GM12874 (cell line): ENCODE data around the gene AGMAT.

Experiments
- TF ChIP-seq, protein P1 (sequence below): IDR thresholded peaks from 2 replicates; pipeline ENCODE4 v1.5.1; 2011; ENCODE audit warnings: low read depth, mild to moderate bottlenecking, control low read depth, low read length, moderate library complexity; ENCODE audit not compliant: insufficient read depth

AGMAT gene

GRCh38 chr1:15568387-15569073 is 16.3 kb downstream of the AGMAT start:
- TF ChIP-seq, protein P1, sequence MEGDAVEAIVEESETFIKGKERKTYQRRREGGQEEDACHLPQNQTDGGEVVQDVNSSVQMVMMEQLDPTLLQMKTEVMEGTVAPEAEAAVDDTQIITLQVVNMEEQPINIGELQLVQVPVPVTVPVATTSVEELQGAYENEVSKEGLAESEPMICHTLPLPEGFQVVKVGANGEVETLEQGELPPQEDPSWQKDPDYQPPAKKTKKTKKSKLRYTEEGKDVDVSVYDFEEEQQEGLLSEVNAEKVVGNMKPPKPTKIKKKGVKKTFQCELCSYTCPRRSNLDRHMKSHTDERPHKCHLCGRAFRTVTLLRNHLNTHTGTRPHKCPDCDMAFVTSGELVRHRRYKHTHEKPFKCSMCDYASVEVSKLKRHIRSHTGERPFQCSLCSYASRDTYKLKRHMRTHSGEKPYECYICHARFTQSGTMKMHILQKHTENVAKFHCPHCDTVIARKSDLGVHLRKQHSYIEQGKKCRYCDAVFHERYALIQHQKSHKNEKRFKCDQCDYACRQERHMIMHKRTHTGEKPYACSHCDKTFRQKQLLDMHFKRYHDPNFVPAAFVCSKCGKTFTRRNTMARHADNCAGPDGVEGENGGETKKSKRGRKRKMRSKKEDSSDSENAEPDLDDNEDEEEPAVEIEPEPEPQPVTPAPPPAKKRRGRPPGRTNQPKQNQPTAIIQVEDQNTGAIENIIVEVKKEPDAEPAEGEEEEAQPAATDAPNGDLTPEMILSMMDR: no peak

GRCh38 chr1:15559189-15559810 is 25.6 kb downstream of the AGMAT start:
- TF ChIP-seq, protein P1: no peak

GRCh38 chr1:15558516-15558915 is 26.3 kb downstream of the AGMAT start:
- TF ChIP-seq, protein P1: no peak

- TF ChIP-seq, protein P1: no peak
These were observed 27.3 kb downstream of the AGMAT start for GRCh38 chr1:15557594-15557993.

GRCh38 chr1:15557008-15557407 is 27.8 kb downstream of the AGMAT start:
- TF ChIP-seq, protein P1: no peak

DNA sequence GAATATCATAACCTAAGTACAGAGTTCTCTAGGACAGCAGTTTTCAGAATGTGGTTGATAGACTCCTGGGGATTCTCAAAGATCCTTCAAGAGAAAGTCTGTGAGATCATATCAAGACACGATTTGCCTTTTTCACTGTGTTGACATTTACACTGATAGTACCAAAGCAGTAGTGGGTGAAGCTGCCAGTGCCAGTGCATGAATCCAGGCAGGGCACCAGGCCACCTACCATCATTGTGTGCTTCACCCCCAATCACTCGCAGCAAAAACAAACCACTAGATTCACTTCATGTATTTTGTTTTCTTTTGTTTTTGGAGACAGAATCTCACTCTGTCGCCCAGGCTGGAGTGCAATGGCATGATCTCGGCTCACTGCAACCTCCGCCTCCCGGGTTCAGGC is 34.3 kb downstream of the AGMAT start:
- TF ChIP-seq, protein P1: no peak

DNA sequence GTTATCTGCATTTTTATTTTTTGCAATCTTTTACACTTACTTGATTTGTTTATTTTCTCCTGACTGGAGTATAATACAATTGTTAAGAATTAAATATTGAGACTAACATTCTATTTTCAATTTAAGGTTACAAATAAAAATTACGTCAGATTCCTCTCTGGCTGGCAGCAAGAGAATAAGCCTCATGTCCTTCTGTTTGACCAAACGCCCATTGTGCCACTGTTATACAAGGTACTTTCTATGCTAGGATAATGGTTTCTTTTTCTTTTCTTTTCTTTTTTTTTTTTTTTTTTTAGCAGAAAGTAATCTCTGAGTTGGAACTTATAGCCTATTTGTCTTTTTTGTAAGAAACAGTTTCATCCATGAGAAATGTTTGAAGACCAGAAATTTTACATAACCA is 38.2 kb downstream of the AGMAT start:
- TF ChIP-seq, protein P1: no peak
